H9 (cell line): ENCODE data around the gene VSIG8. TPM values are rescaled to one million over a fixed set of nuclear protein-coding genes. Genes with fewer than 3 reads are reported as not detected.

Experiments used
- DNase-seq: peaks from one replicate; pipeline ENCODE4 v3.0.0-alpha.2; 2017
- H2AFZ ChIP-seq: one replicate; pipeline ENCODE4 v1.6.1; 2013; ENCODE audit warnings: mild to moderate bottlenecking, low read length, control low read depth, moderate library complexity
- H2AK5ac ChIP-seq: 2 replicates; pipeline ENCODE4 v1.6.1; 2013; ENCODE audit warnings: low read length, control low read depth, mixed read lengths; ENCODE audit not compliant: insufficient read length
- H2BK120ac ChIP-seq: one replicate; pipeline ENCODE4 v1.6.1; 2013; ENCODE audit warnings: low read depth, mild to moderate bottlenecking, low read length, control low read depth, inconsistent platforms; ENCODE audit not compliant: poor library complexity, severe bottlenecking
- H2BK12ac ChIP-seq: 2 replicates; pipeline ENCODE4 v1.6.1; 2013; ENCODE audit warnings: low read length, control low read depth, mixed read lengths, low read depth; ENCODE audit not compliant: insufficient read length
- H2BK15ac ChIP-seq: 2 replicates; pipeline ENCODE4 v1.6.1; 2013; ENCODE audit warnings: low read depth, low read length, control low read depth
- H2BK20ac ChIP-seq: one replicate; pipeline ENCODE4 v1.6.1; 2013; ENCODE audit warnings: low read depth, mild to moderate bottlenecking, low read length, control low read depth, inconsistent platforms; ENCODE audit not compliant: poor library complexity, severe bottlenecking
- H2BK5ac ChIP-seq: 2 replicates; pipeline ENCODE4 v1.6.1; 2013; ENCODE audit warnings: low read length, control low read depth, mixed read lengths; ENCODE audit not compliant: insufficient read length
- H3K14ac ChIP-seq: 2 replicates; pipeline ENCODE4 v1.6.1; 2013; ENCODE audit warnings: low read length, control low read depth; ENCODE audit not compliant: insufficient read depth
- H3K18ac ChIP-seq: 2 replicates; pipeline ENCODE4 v1.6.1; 2013; ENCODE audit warnings: low read depth, mild to moderate bottlenecking, mixed read lengths, low read length, control low read depth; ENCODE audit not compliant: insufficient read length
- H3K23ac ChIP-seq: 2 replicates; pipeline ENCODE4 v1.6.1; 2013; ENCODE audit warnings: low read length, control low read depth, mixed read lengths, low read depth; ENCODE audit not compliant: insufficient read length
- H3K23me2 ChIP-seq: 2 replicates; pipeline ENCODE4 v1.6.1; 2013; ENCODE audit warnings: low read depth, mild to moderate bottlenecking, mixed read lengths, low read length, control low read depth; ENCODE audit not compliant: insufficient read length, poor library complexity, severe bottlenecking
- H3K27ac ChIP-seq: 2 replicates; pipeline ENCODE4 v1.5.1; 2013; ENCODE audit warnings: low read length, control low read depth, mixed read lengths, low read depth; ENCODE audit not compliant: insufficient read length
- H3K27me3 ChIP-seq: 2 replicates; pipeline ENCODE4 v1.6.1; 2013; ENCODE audit warnings: low read length, control low read depth, inconsistent platforms; ENCODE audit not compliant: insufficient read depth
- H3K4ac ChIP-seq: 2 replicates; pipeline ENCODE4 v1.6.1; 2013; ENCODE audit warnings: low read depth, mild to moderate bottlenecking, control low read depth, inconsistent platforms, low read length, moderate library complexity
- H3K4me1 ChIP-seq: 2 replicates; pipeline ENCODE4 v1.6.1; 2013; ENCODE audit warnings: low read length, control low read depth, inconsistent platforms; ENCODE audit not compliant: insufficient read depth
- H3K4me2 ChIP-seq: 2 replicates; pipeline ENCODE4 v1.6.1; 2013; ENCODE audit warnings: low read length, control low read depth, mixed read lengths; ENCODE audit not compliant: insufficient read length, insufficient read depth
- H3K56ac ChIP-seq: 2 replicates; pipeline ENCODE4 v1.6.1; 2013; ENCODE audit warnings: low read depth, mild to moderate bottlenecking, mixed read lengths, low read length, control low read depth; ENCODE audit not compliant: insufficient read length
- H3K79me1 ChIP-seq: 2 replicates; pipeline ENCODE4 v1.6.1; 2013; ENCODE audit warnings: low read depth, mild to moderate bottlenecking, moderate library complexity, low read length, control low read depth, inconsistent platforms; ENCODE audit not compliant: insufficient read depth, poor library complexity, severe bottlenecking
- H3K79me2 ChIP-seq: 2 replicates; pipeline ENCODE4 v1.6.1; 2013; ENCODE audit warnings: low read length, control low read depth, inconsistent platforms; ENCODE audit not compliant: insufficient read depth
- H3K9ac ChIP-seq: 2 replicates; pipeline ENCODE4 v1.6.1; 2013; ENCODE audit warnings: low read length, control low read depth, mixed read lengths; ENCODE audit not compliant: insufficient read length; ENCODE audit errors: extremely low read depth
- H3K9me3 ChIP-seq: one replicate; pipeline ENCODE4 v1.6.1; 2013; ENCODE audit warnings: low read depth, low read length, inconsistent platforms; ENCODE audit not compliant: control insufficient read depth
- H3T11ph ChIP-seq: one replicate; pipeline ENCODE4 v1.6.1; 2013; ENCODE audit warnings: mild to moderate bottlenecking, low read length, control low read depth, inconsistent platforms
- H4K20me1 ChIP-seq: one replicate; pipeline ENCODE4 v1.6.1; 2013; ENCODE audit not compliant: control insufficient read depth, insufficient read length, insufficient read depth
- H4K5ac ChIP-seq: 2 replicates; pipeline ENCODE4 v1.6.1; 2013; ENCODE audit warnings: low read depth, mild to moderate bottlenecking, mixed read lengths, low read length, control low read depth; ENCODE audit not compliant: insufficient read length
- H4K8ac ChIP-seq: replicated peaks from 2 replicates; pipeline ENCODE4 v1.6.1; 2013; ENCODE audit warnings: low read length, control low read depth, mixed read lengths, low read depth; ENCODE audit not compliant: insufficient read length
- H4K91ac ChIP-seq: 2 replicates; pipeline ENCODE4 v1.6.1; 2013; ENCODE audit warnings: low read depth, mild to moderate bottlenecking, moderate library complexity, mixed read lengths, low read length, control low read depth; ENCODE audit not compliant: insufficient read length
- H3K27ac Mint-ChIP-seq, 3 experiments: 2 replicates in 2 of 3; 3 replicates in 1 of 3; pipeline ENCODE4 v1.8.0; 2020 to 2021; ENCODE audit warnings: mixed read lengths in 3 of 3, mild to moderate bottlenecking in 1 of 3, moderate library complexity in 1 of 3
- H3K27me3 Mint-ChIP-seq: 2 replicates; pipeline ENCODE4 v1.8.0; 2021; ENCODE audit warnings: low read depth, mild to moderate bottlenecking, moderate library complexity, mixed read lengths
- H3K36me3 Mint-ChIP-seq, 3 experiments: 2 replicates in 2 of 3; 3 replicates in 1 of 3; pipeline ENCODE4 v1.8.0; 2020 to 2021; ENCODE audit warnings: low read depth in 3 of 3, mixed read lengths in 3 of 3; ENCODE audit not compliant: insufficient read depth in 1 of 3
- H3K4me1 Mint-ChIP-seq, 2 experiments: 2 replicates each; pipeline ENCODE4 v1.8.0; 2020; ENCODE audit warnings: mixed read lengths in 2 of 2
- H3K4me3 Mint-ChIP-seq, 2 experiments: 2 replicates in 1 of 2; 3 replicates in 1 of 2; pipeline ENCODE4 v1.8.0; 2020 to 2021; ENCODE audit warnings: mild to moderate bottlenecking in 2 of 2, mixed read lengths in 2 of 2, moderate library complexity in 1 of 2
- H3K9me3 Mint-ChIP-seq, 2 experiments: 2 replicates in 1 of 2; 3 replicates in 1 of 2; pipeline ENCODE4 v1.8.0; 2020; ENCODE audit warnings: mild to moderate bottlenecking in 2 of 2, mixed read lengths in 2 of 2, moderate library complexity in 1 of 2
- CTCF ChIP-seq: fragments of 200-600 bp; sonication (generic); conservative IDR thresholded peaks from 3 replicates; pipeline ENCODE4 v1.8.0; 2021; ENCODE audit warnings: antibody characterized with exemption, mild to moderate bottlenecking
- WGBS: extraction: QIAGEN DNeasy Blood & Tissue Kit; methylation state at CpG from one replicate; pipeline ENCODE4 v1.1.7; 2013; ENCODE audit warnings: missing lambda C conversion rate, low lambda C conversion rate, mixed read lengths; ENCODE audit not compliant: insufficient read length; ENCODE audit errors: extremely low coverage; 5-methylcytosine and 5-hydroxymethylcytosine counted together
- total RNA-seq: library from RNA; stranded (reverse); gene quantifications from 2 replicates; pipeline ENCODE4 v1.2.1, GENCODE V29; 2021

The VSIG8 gene
- total RNA-seq, 1 experiment from 2014 or later, result not detected

- no peak overlapping the region for H2BK12ac ChIP-seq
- no peaks in the 10 kb centered on the region for H4K20me1 ChIP-seq
- no peaks in the 10 kb centered on the region for H3K79me2 ChIP-seq
- H4K8ac ChIP-seq, result no peak overlapping the region
- H3K9ac ChIP-seq, result no peak overlapping the region
- H3T11ph ChIP-seq, result no peak overlapping the region
- TF ChIP-seq CTCF, result no peak
- H2AFZ ChIP-seq, result no peak overlapping the region
- no peaks in the 10 kb centered on the region for H3K9me3 ChIP-seq
- Mint-ChIP-seq H3K9me3 (no peaks in the 10 kb centered on the region), H3K36me3 (no peaks in the 10 kb centered on the region), H3K27ac (no peak overlapping the region; a peak in 1 of 7 replicates), H3K4me3 (no peak overlapping the region), H3K27me3 (peaks cover 15% of the 10 kb centered on the region), H3K4me1 (peaks cover 6 to 13% of the 10 kb centered on the region in 2 experiments; a peak in 3 of 4 replicates)
- H4K5ac ChIP-seq, result no peak overlapping the region
- WGBS, result no CpG with 5 or more reads among the region's 1 CpG
- no peak overlapping the region for H4K91ac ChIP-seq
- H2BK5ac ChIP-seq, result no peak overlapping the region
- no peak for DNase-seq
- no peak overlapping the region for H3K18ac ChIP-seq
- no peak overlapping the region for H3K4me2 ChIP-seq
- no peak overlapping the region for H2BK120ac ChIP-seq
- no peaks in the 10 kb centered on the region for H3K4me1 ChIP-seq
- H3K56ac ChIP-seq, result no peak overlapping the region
- no peak overlapping the region for H3K4ac ChIP-seq
- no peaks in the 10 kb centered on the region for H3K23me2 ChIP-seq
- H2BK20ac ChIP-seq, result no peak overlapping the region
- no peak overlapping the region for H3K23ac ChIP-seq
- no peaks in the 10 kb centered on the region for H3K79me1 ChIP-seq
- no peak overlapping the region for H2BK15ac ChIP-seq
- no peak overlapping the region for H3K27ac ChIP-seq
- H3K27me3 ChIP-seq, result no peaks in the 10 kb centered on the region
- no peak overlapping the region for H2AK5ac ChIP-seq
- H3K14ac ChIP-seq, result no peak overlapping the region
These were observed 23.7 kb downstream of the VSIG8 start for GRCh38 chr1:159838715-159839114.
